Type B pancreatic cell (in vitro differentiated cells): ENCODE measurements around the gene CHRNA10. TPM values are rescaled to one million over a fixed set of nuclear protein-coding genes. Genes with fewer than 3 reads are reported as not detected.

Experiments
- DNase-seq: peaks from one replicate; pipeline ENCODE4 v3.0.0; 2021; ENCODE audit warnings: mixed read lengths; ENCODE audit not compliant: unreplicated experiment; ENCODE audit errors: extremely low spot score
- H3K27ac Mint-ChIP-seq: 2 replicates; pipeline ENCODE4 v1.8.0; 2021; ENCODE audit warnings: mild to moderate bottlenecking, mixed read lengths
- H3K27me3 Mint-ChIP-seq: 2 replicates; pipeline ENCODE4 v1.8.0; 2021; ENCODE audit warnings: mixed read lengths
- H3K36me3 Mint-ChIP-seq: 2 replicates; pipeline ENCODE4 v1.8.0; 2021; ENCODE audit warnings: mixed read lengths
- H3K4me1 Mint-ChIP-seq: one replicate; pipeline ENCODE4 v1.8.0; 2021; ENCODE audit warnings: mixed read lengths; ENCODE audit not compliant: unreplicated experiment
- H3K4me3 Mint-ChIP-seq: 2 replicates; pipeline ENCODE4 v1.8.0; 2021; ENCODE audit warnings: mild to moderate bottlenecking, mixed read lengths
- H3K9me3 Mint-ChIP-seq: 2 replicates; pipeline ENCODE4 v1.8.0; 2021; ENCODE audit warnings: mixed read lengths
- total RNA-seq: library from RNA; stranded (reverse); gene quantifications from 2 replicates; pipeline ENCODE4 v1.2.1, GENCODE V29; 2021; ENCODE audit warnings: low replicate concordance
- TF ChIP-seq, protein P1 (sequence below): fragments of 200-600 bp; sonication (generic); conservative IDR thresholded peaks from 2 replicates; pipeline ENCODE4 v1.5.0; 2021; ENCODE audit warnings: antibody characterized with exemption, mild to moderate bottlenecking

The CHRNA10 gene
- total RNA-seq, 1 donor from 2014 or later: 2.9 TPM

- Mint-ChIP-seq H3K36me3 (peaks cover 30% of the 10 kb centered on the region), H3K4me1 (no peaks in the 10 kb centered on the region), H3K9me3 (no peaks in the 10 kb centered on the region), H3K27me3 (no peaks in the 10 kb centered on the region), H3K4me3 (no peak overlapping the region), H3K27ac (no peak overlapping the region)
- DNase-seq: no peak
- TF ChIP-seq, protein P1, sequence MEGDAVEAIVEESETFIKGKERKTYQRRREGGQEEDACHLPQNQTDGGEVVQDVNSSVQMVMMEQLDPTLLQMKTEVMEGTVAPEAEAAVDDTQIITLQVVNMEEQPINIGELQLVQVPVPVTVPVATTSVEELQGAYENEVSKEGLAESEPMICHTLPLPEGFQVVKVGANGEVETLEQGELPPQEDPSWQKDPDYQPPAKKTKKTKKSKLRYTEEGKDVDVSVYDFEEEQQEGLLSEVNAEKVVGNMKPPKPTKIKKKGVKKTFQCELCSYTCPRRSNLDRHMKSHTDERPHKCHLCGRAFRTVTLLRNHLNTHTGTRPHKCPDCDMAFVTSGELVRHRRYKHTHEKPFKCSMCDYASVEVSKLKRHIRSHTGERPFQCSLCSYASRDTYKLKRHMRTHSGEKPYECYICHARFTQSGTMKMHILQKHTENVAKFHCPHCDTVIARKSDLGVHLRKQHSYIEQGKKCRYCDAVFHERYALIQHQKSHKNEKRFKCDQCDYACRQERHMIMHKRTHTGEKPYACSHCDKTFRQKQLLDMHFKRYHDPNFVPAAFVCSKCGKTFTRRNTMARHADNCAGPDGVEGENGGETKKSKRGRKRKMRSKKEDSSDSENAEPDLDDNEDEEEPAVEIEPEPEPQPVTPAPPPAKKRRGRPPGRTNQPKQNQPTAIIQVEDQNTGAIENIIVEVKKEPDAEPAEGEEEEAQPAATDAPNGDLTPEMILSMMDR: no peak
These were observed 13.1 kb upstream of the CHRNA10 start for GRCh38 chr11:3684129-3684818.

DNA sequence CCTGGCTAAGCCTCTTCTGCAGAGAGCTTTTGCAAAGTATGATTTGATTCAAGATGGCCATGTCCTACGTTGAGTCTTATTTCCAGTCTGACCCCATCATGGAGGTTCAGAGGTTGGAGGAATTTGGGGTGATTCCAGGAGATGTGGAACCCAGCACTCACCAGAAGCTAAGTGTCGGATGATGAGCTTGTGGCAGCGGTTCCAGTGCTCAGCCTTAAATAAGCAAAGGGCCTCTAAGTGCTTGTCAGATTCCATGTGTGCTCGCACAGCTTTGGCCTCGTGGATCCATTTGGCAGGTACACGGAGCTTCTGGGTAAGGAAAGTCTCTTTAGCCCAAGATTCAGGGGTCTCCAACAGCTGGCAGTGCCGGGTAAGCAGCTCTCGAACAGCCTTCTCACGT lies 11.9 kb upstream of the CHRNA10 start:
- no peak for DNase-seq
- no peak overlapping the region for H3K27ac Mint-ChIP-seq
- no peak overlapping the region for H3K4me3 Mint-ChIP-seq
- H3K27me3 Mint-ChIP-seq: no peaks in the 10 kb centered on the region
- TF ChIP-seq, protein P1: no peak
- no peaks in the 10 kb centered on the region for H3K9me3 Mint-ChIP-seq
- H3K36me3 Mint-ChIP-seq: peaks cover 38% of the 10 kb centered on the region
- no peaks in the 10 kb centered on the region for H3K4me1 Mint-ChIP-seq

DNA sequence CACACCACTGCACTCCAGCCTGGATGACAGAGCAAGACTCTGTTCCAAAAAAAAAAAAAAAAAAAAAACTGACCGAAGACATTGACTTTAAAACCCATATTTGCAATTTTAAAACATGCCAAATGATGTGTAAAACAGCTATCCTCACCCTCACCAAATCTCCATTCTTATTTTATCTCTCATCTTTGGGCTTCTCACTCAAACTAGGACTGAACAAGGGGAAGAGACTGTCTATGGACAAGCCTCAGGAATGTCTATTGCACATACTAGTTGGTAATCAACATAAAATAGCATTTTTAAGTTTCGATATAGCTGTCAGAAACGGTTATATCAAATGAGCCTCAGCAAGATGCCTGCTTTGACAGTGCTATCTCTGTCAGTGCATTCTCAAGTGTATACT lies 7.9 kb upstream of the CHRNA10 start:
- Mint-ChIP-seq H3K9me3 (no peaks in the 10 kb centered on the region), H3K27ac (no peak overlapping the region), H3K4me3 (no peak overlapping the region), H3K4me1 (no peaks in the 10 kb centered on the region), H3K36me3 (peaks cover 35% of the 10 kb centered on the region), H3K27me3 (no peaks in the 10 kb centered on the region)
- DNase-seq: no peak
- TF ChIP-seq, protein P1: no peak

- H3K36me3 Mint-ChIP-seq: peaks cover 33% of the 10 kb centered on the region
- no peaks in the 10 kb centered on the region for H3K27me3 Mint-ChIP-seq
- no peaks in the 10 kb centered on the region for H3K9me3 Mint-ChIP-seq
- DNase-seq: no peak
- H3K27ac Mint-ChIP-seq: no peak overlapping the region
- no peak overlapping the region for H3K4me3 Mint-ChIP-seq
- TF ChIP-seq, protein P1: no peak
- peaks cover 13% of the 10 kb centered on the region for H3K4me1 Mint-ChIP-seq
These were observed 4.8 kb upstream of the CHRNA10 start for GRCh38 chr11:3675971-3676370.

- Mint-ChIP-seq H3K4me1 (peaks cover 13% of the 10 kb centered on the region), H3K27ac (no peak overlapping the region), H3K27me3 (no peaks in the 10 kb centered on the region), H3K9me3 (no peaks in the 10 kb centered on the region), H3K4me3 (no peak overlapping the region), H3K36me3 (peaks cover 37% of the 10 kb centered on the region)
- TF ChIP-seq, protein P1: no peak
- DNase-seq: no peak
These were observed 3.0 kb upstream of the CHRNA10 start for GRCh38 chr11:3674189-3674588.
